ENCODE measurements around the gene HSCB. TPM values are rescaled to one million over a fixed set of nuclear protein-coding genes. Genes with fewer than 3 reads are reported as not detected.
A peak's percentile ranks its signal among the peaks of the same experiment; 100 is the strongest.
"Not testable (repeated sequence)": the region's sequence is repeated elsewhere in the genome, so short reads cannot be mapped to it uniquely, and the experiment has no call there.

The HSCB gene
- total RNA-seq, 2 experiments from 2014 or later, result 16.7 to 17.0 TPM

- H3K27ac Mint-ChIP-seq, result no peak overlapping the region
- H3K27me3 Mint-ChIP-seq, result no peaks in the 10 kb centered on the region
- peaks cover 55% of the 10 kb centered on the region for H3K36me3 Mint-ChIP-seq
- no peaks in the 10 kb centered on the region for H3K9me3 Mint-ChIP-seq
- no peak for DNase-seq
- peaks cover 65% of the 10 kb centered on the region for H3K4me1 Mint-ChIP-seq
- no peak overlapping the region for H3K4me3 Mint-ChIP-seq
Measured at GRCh38 chr22:28793976-28794584, 52.2 kb downstream of the HSCB start.

GRCh38 chr22:28795071-28795693, 53.3 kb downstream of the HSCB start:
- H3K9me3 Mint-ChIP-seq, result no peaks in the 10 kb centered on the region

GRCh38 chr22:28795932-28796856, 54.4 kb downstream of the HSCB start:
- peak overlapping the region; percentile 63 for H3K27ac Mint-ChIP-seq
- H3K36me3 Mint-ChIP-seq, result peaks cover 58% of the 10 kb centered on the region

More at GRCh38 chr22:28795071-28795693, 53.3 kb downstream of the HSCB start:
- H3K27ac Mint-ChIP-seq, result peak overlapping the region; percentile 29
- H3K36me3 Mint-ChIP-seq, result peaks cover 58% of the 10 kb centered on the region
- H3K27me3 Mint-ChIP-seq, result no peaks in the 10 kb centered on the region
- no peak for DNase-seq
- H3K4me3 Mint-ChIP-seq, result no peak overlapping the region
- peaks cover 63% of the 10 kb centered on the region for H3K4me1 Mint-ChIP-seq

GRCh38 chr22:28798810-28799605, 57.2 kb downstream of the HSCB start:
- Mint-ChIP-seq H3K27ac (peak overlapping the region; percentile 95), H3K27me3 (no peaks in the 10 kb centered on the region), H3K36me3 (peaks cover 48% of the 10 kb centered on the region), H3K4me3 (peak overlapping the region; percentile 92), H3K4me1 (peaks cover 57% of the 10 kb centered on the region), H3K9me3 (no peaks in the 10 kb centered on the region)
- DNase-seq, result peak; percentile 40

More at GRCh38 chr22:28795932-28796856, 54.4 kb downstream of the HSCB start:
- no peak for DNase-seq
- H3K4me3 Mint-ChIP-seq, result no peak overlapping the region
- H3K4me1 Mint-ChIP-seq, result peaks cover 61% of the 10 kb centered on the region
- H3K9me3 Mint-ChIP-seq, result no peaks in the 10 kb centered on the region
- no peaks in the 10 kb centered on the region for H3K27me3 Mint-ChIP-seq

GRCh38 chr22:28799606-28800307, 57.9 kb downstream of the HSCB start:
- peak; percentile 50 for DNase-seq
- H3K36me3 Mint-ChIP-seq, result peaks cover 45% of the 10 kb centered on the region
- H3K27ac Mint-ChIP-seq, result peak overlapping the region; percentile 98
- no peaks in the 10 kb centered on the region for H3K9me3 Mint-ChIP-seq
- H3K4me3 Mint-ChIP-seq, result peak overlapping the region; percentile 92
- H3K27me3 Mint-ChIP-seq, result no peaks in the 10 kb centered on the region
- H3K4me1 Mint-ChIP-seq, result peaks cover 52% of the 10 kb centered on the region

GRCh38 chr22:28800308-28801041, 58.6 kb downstream of the HSCB start, which contains the start of gene XBP1:
Gene XBP1, minus strand, starts transcription at chr22:28800569.
- H3K4me1 Mint-ChIP-seq, result peaks cover 46% of the 10 kb centered on the region
- no peaks in the 10 kb centered on the region for H3K9me3 Mint-ChIP-seq
- peaks cover 38% of the 10 kb centered on the region for H3K36me3 Mint-ChIP-seq
- peak; percentile 93 for DNase-seq
- peak within 1 kb of the TSS; percentile 98 for H3K27ac Mint-ChIP-seq
- H3K27me3 Mint-ChIP-seq, result no peaks in the 10 kb centered on the region
- peak within 1 kb of the TSS; percentile 92 for H3K4me3 Mint-ChIP-seq

- DNase-seq, result no peak
- Mint-ChIP-seq H3K27me3 (no peaks in the 10 kb centered on the region), H3K4me1 (peaks cover 33% of the 10 kb centered on the region), H3K27ac (peak overlapping the region; percentile 83), H3K36me3 (peaks cover 25% of the 10 kb centered on the region), H3K9me3 (no peaks in the 10 kb centered on the region), H3K4me3 (peak overlapping the region; percentile 80)
Measured at GRCh38 chr22:28801845-28802594, 60.2 kb downstream of the HSCB start.

GRCh38 chr22:28802595-28803123, 60.8 kb downstream of the HSCB start:
- no peak for DNase-seq
- no peaks in the 10 kb centered on the region for H3K9me3 Mint-ChIP-seq
- H3K27me3 Mint-ChIP-seq, result no peaks in the 10 kb centered on the region
- H3K27ac Mint-ChIP-seq, result peak overlapping the region; percentile 83
- H3K36me3 Mint-ChIP-seq, result peaks cover 22% of the 10 kb centered on the region
- H3K4me1 Mint-ChIP-seq, result peaks cover 32% of the 10 kb centered on the region
- H3K4me3 Mint-ChIP-seq, result peak overlapping the region; percentile 80

GRCh38 chr22:28805426-28805825, 63.6 kb downstream of the HSCB start:
- not testable (repeated sequence) for H3K4me3 Mint-ChIP-seq, H3K36me3 Mint-ChIP-seq, H3K9me3 Mint-ChIP-seq, DNase-seq, H3K27me3 Mint-ChIP-seq, H3K27ac Mint-ChIP-seq
- peaks cover 31% of the 10 kb centered on the region for H3K4me1 Mint-ChIP-seq

Other genes with a start within 250 kb of the HSCB start
- 1 to 10 TPM; 1.0 to 1.9 TPM for gene TTC28, start 62.2 kb upstream of the HSCB start, total RNA-seq
- gene CHEK2, start 219 bp upstream of the HSCB start, total RNA-seq, result 10 to 100 TPM; 11.2 to 11.8 TPM
- 10 to 100 TPM; 27.6 to 29.2 TPM for gene CCDC117, start 30.7 kb downstream of the HSCB start, total RNA-seq
- 100 to 1,000 TPM; 111 TPM for gene XBP1, start 58.5 kb downstream of the HSCB start, total RNA-seq
- gene ZNRF3, start 141.5 kb downstream of the HSCB start, total RNA-seq, result 1 to 10 TPM; 2.2 to 2.4 TPM

Measured in activated naive CD8-positive, alpha-beta T cell treated with anti-CD3 and anti-CD28 coated beads for 36 hours (primary cell).